ENCODE data around the gene TBC1D7.

DNA sequence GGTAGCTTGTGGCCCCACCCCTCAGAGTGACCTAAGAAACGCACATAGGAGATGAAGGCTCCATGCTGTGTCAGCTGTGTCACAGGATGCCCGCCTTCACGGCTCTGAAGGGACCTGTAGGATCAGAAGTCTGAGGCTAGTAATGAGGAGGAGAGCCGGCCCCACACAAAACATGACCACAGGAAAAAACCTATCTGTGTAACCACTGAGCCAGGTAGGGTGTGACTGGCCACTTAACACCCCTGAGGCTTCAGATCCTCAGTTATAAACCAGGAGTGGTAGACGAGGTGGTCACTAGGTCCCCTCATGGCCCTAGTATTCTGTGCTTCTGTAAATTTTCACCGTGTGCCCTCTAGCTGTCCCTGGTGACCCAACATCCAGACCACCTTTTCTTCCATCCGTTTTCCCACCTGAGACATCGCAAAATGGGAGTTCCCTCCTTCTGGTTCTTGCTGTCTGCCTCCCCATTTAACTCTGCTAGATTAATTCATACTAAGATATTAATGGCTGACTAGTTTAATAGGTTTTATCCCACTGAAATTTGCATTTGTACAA is 52.8 kb downstream of the TBC1D7 start:
- TF ChIP-seq, protein P1, sequence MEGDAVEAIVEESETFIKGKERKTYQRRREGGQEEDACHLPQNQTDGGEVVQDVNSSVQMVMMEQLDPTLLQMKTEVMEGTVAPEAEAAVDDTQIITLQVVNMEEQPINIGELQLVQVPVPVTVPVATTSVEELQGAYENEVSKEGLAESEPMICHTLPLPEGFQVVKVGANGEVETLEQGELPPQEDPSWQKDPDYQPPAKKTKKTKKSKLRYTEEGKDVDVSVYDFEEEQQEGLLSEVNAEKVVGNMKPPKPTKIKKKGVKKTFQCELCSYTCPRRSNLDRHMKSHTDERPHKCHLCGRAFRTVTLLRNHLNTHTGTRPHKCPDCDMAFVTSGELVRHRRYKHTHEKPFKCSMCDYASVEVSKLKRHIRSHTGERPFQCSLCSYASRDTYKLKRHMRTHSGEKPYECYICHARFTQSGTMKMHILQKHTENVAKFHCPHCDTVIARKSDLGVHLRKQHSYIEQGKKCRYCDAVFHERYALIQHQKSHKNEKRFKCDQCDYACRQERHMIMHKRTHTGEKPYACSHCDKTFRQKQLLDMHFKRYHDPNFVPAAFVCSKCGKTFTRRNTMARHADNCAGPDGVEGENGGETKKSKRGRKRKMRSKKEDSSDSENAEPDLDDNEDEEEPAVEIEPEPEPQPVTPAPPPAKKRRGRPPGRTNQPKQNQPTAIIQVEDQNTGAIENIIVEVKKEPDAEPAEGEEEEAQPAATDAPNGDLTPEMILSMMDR (IDR thresholded peaks at IDR 0.05; ENCODE audit: low read depth, low read length) = no peak
- no peak for TF ChIP-seq POLR2A (IDR thresholded peaks at IDR 0.05; ENCODE audit: extremely low read depth, insufficient read length)
- TF ChIP-seq, protein P2, sequence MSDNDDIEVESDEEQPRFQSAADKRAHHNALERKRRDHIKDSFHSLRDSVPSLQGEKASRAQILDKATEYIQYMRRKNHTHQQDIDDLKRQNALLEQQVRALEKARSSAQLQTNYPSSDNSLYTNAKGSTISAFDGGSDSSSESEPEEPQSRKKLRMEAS (IDR thresholded peaks at IDR 0.05; ENCODE audit: low read depth, low read length) = no peak

All from NB4 (cell line).